Activated T-helper 1 cell treated with anti-CD3 and anti-CD28 coated beads, Interleukin-2, amount 50 U/mL, for 16 hours (primary cell): Measurements from ENCODE around the gene STARD8.
"Not testable (repeated sequence)": the region's sequence is repeated elsewhere in the genome, so short reads cannot be mapped to it uniquely, and the experiment has no call there.

Experiments used
- DNase-seq, 2 donors: peaks; one replicate each; pipeline ENCODE4 v3.0.0-alpha.2; 2020; ENCODE audit warnings: low read depth in 1 of 2, low spot score in 1 of 2

STARD8 gene

GRCh38 chrX:68647156-68647957, at the start of gene STARD8:
STARD8 (plus strand) TSS chrX:68647666; CDS start chrX:68647883, 217 bp downstream.
- DNase-seq, result no peak

- no peak for DNase-seq
These were observed 48.6 kb upstream of the STARD8 start for GRCh38 chrX:68598841-68599240.

- no peak for DNase-seq
These were observed 48.0 kb upstream of the STARD8 start for GRCh38 chrX:68599256-68600152.

- DNase-seq, result not testable (repeated sequence)
These were observed 43.2 kb upstream of the STARD8 start for GRCh38 chrX:68604216-68604615.

- DNase-seq, result not testable (repeated sequence)
These were observed 32.7 kb upstream of the STARD8 start for GRCh38 chrX:68614733-68615132.

- no peak for DNase-seq
These were observed 19.5 kb upstream of the STARD8 start for GRCh38 chrX:68627986-68628385.

- DNase-seq, result not testable (repeated sequence)
These were observed 17.5 kb upstream of the STARD8 start for GRCh38 chrX:68629936-68630335.

GRCh38 chrX:68631336-68631735, 16.1 kb upstream of the STARD8 start:
- no peak for DNase-seq

GRCh38 chrX:68632491-68632890, 15.0 kb upstream of the STARD8 start:
- DNase-seq, result no peak

GRCh38 chrX:68633981-68634380, 13.5 kb upstream of the STARD8 start:
- DNase-seq, result no peak

- DNase-seq, result no peak
These were observed 12.7 kb upstream of the STARD8 start for GRCh38 chrX:68634649-68635227.

- no peak for DNase-seq
These were observed 6.8 kb upstream of the STARD8 start for GRCh38 chrX:68640661-68641060.

- no peak for DNase-seq
These were observed 2.6 kb upstream of the STARD8 start for GRCh38 chrX:68644861-68645260.

- DNase-seq, result no peak
These were observed 1.0 kb upstream of the STARD8 start for GRCh38 chrX:68646421-68646820.

- no peak for DNase-seq
These were observed 1.5 kb downstream of the STARD8 start for GRCh38 chrX:68648960-68649359.

- no peak for DNase-seq
These were observed 3.0 kb downstream of the STARD8 start for GRCh38 chrX:68650491-68650890.

GRCh38 chrX:68651110-68651509, 3.6 kb downstream of the STARD8 start:
- DNase-seq, result no peak

- no peak for DNase-seq
These were observed 5.1 kb downstream of the STARD8 start for GRCh38 chrX:68652326-68653170.

GRCh38 chrX:68654693-68655092, 7.2 kb downstream of the STARD8 start:
- no peak for DNase-seq

- not testable (repeated sequence) for DNase-seq
These were observed 9.0 kb downstream of the STARD8 start for GRCh38 chrX:68656473-68656872.

- DNase-seq, result no peak
These were observed 11.1 kb downstream of the STARD8 start for GRCh38 chrX:68658530-68658929.
